ENCODE measurements around the gene ARSG.
"Not testable (repeated sequence)": the region's sequence is repeated elsewhere in the genome, so short reads cannot be mapped to it uniquely, and the experiment has no call there.

Gene ARSG

DNA sequence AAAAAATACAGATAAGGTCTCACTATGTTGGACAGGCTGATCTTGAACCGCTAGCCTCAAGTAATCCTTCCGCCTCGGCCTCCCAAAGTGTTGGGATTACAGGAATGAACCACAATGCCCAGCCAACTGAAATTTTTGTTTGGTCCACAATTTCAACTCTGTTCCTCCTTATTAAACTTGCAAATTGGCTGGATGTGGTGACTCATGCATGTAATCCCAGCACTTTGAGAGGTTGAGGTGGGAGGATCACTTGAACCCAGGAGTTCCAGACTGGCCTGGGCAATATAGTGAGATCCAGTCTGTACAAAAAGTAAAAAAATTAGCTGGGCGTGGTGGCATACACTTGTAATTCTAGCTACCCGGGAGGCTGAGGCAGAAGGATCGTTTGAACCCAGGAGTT lies 13.4 kb downstream of the ARSG start:
- DNase-seq: no peak

DNA sequence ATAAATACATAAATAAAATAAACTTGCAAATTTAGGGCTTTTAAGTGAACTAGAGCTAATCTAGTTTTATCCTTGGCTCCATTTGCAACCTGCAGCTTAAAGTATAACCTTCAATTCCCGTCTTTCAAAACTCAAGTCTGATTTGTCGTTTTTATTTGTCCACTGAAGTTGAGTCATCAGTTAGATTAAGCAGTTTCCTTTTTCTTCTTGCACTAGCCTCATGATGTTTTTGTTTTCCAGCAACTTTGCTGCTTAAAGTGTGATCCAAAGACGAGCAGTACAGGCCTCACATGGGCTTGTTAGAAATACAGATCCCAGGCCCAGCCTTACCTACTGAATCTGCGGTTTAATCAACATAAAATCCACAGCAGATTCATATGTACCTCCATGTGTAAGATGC lies 13.8 kb downstream of the ARSG start:
- DNase-seq: no peak

GRCh38 chr17:68306819-68307218 lies 15.5 kb downstream of the ARSG start:
- DNase-seq: no peak

GRCh38 chr17:68307443-68307842 lies 16.1 kb downstream of the ARSG start:
- no peak for DNase-seq

DNA sequence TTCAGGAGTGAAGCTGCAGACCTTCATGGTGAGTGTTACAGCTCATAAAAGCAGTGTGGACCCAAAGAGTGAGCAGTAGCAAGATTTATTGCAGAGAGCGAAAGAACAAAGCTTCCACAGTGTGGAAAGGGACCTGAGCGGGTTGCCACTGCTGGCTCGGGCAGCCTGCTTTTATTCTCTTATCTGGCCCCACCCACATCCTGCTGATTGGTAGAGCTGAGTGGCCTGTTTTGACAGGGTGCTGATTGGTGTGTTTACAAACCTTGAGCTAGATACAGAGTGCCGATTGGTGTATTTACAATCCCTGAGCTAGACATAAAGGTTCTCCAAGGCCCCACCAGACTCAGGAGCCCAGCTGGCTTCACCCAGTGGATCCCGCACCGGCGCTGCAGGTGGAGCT lies 17.2 kb downstream of the ARSG start:
- DNase-seq: not testable (repeated sequence)

DNA sequence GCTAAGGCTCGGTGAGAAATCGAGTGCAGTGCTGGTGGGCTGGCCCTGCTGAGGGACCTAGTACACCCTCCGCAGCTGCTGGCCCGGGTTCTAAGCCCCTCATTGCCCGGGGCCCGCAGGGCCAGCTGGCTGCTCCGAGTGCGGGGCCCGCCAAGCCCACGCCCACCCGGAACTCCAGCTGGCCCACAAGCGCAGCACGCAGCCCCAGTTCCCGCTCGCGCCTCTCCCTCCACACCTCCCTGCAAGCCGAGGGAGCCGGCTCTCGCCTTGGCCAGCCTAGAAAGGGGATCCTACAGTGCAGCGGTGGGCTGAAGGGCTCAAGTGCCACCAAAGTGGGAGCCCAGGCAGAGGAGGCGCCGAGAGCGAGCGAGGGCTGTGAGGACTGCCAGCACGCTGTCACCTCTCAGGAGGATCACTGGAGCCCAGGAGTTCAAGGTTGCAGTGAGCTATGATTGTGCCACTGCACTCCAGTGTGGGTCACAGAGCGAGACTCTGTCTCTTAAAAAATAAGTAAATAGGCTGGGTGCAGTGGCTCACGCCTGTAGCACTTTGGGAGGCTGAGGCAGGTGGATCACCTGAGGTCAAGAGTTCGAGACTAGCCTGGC lies 17.9 kb downstream of the ARSG start:
- DNase-seq: not testable (repeated sequence)

DNA sequence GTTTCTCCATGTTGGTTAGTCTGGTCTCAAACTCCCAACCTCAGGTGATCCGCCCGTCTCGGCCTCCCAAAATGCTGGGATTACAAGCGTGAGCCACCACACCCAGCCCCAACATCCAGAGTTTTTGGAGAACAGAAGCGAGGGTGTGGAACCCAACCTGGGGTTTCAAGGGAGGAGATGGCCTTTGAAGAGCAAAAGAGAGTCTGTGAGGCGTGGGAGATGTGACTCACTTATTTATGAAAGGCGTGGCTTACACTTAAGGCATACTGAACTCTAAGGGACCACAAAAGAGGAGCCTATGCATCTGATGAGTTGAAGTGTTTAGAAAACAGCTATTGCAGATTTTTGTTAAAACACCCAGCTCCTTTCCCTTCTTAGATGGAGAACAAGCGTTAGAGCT lies 18.9 kb downstream of the ARSG start:
- DNase-seq: no peak

DNA sequence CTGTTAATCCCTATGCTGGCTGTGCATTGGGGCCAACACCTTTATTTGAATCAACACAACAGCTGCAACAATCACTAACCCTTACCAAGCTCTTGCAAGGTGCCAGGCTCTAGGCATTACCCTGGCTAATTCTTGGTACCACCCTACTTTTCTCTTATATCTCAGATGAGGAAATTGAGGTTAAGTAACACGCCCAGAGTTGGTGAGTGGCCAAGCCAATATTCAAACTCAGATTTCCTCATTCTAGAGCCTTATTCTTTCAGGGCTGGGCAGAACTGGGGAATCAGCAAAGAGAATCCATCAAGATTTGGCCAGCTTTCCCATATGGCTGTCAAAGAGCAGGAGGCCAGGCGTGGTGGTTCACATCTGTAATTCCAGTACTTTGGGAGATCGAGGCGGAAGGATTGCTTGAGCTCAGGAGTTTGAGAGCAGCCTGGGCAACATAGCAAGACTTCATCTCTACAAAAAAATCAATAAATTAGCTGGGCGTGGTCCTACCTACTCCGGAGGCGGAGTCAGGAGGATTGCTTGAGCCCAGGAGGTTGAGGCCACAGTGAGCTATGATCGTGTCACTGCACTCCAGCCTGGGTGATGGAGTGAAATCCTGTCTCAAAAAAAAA lies 23.7 kb downstream of the ARSG start:
- no peak for DNase-seq

DNA sequence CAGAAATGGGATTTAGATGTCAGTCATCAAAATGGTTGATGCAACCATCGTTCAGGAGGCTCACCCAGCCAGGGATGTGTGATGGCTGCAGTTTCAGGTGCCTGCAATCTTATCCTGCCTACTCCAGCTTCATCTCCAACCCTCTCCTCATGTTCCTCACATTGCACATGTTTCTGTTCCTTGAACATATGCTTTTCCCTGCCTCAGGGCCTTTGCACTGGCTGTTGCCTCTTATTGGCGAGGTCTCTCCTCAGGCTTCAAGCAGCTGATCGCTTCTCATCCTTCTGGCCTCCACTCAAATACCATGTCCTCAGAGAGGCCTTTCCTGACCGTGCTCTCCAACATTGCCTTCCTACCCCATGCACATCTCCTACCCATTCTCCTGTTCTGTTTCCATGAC lies 24.6 kb downstream of the ARSG start:
- DNase-seq: no peak

DNA sequence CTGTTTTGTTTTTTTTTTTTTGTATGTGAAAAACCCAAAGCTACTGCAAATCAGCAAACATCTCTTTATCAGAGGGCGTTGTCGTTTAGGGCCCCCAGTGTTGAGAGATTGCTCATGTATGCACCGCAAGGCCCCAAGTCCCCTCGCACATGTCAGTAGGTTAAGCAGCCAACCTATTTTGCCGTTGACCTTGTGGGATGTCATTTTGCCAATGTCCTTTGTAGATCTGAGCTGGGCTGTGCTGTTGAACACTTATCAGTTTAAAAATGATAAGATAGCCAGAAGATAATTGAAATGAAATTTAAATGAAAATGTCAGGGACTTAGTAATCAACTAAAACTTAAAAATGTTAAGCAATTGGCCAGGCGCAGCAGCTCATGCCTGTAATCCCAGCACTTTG lies 26.2 kb downstream of the ARSG start:
- no peak for DNase-seq

DNA sequence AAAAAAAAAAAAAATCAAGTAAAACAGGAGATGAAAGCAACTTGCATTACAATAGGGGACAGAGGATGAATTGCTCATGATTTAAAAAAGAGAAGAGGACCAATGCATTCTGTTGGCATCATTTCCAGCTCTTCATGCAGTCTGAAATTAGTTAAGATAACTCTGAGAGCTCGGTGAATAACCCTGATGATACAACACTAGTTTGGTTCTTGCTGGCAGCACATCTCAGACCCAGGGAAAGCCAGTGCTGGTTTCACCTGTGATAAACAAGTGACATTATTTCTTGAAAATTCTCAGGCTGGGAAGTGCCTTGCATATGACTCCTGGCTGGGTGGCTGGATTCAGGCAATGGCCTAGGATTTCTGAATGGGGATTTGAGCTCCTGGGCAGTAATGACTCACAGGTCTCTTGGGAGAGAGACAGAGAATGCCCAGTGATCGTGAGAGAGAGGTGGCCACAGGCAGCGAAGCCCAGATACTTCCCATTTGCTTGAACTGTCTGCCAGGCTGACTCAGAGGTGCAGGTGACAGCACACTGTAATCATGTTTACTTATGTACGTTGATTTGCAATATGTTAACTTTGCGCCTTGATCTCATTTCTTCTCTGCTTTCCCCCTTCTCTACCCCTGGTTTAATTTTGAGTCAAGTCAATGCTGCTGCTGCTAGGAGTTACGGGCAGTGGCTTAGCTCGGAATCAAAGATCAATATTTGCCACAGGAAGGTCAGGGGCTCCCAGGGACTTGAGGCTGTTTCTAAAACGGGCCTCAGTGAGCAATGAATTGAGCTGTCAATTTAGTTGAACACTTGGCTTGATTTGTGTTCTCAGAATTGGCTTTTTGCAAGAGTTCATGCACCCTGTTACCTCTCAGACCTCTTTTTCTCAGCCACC lies 27.1 kb downstream of the ARSG start:
- no peak for DNase-seq

DNA sequence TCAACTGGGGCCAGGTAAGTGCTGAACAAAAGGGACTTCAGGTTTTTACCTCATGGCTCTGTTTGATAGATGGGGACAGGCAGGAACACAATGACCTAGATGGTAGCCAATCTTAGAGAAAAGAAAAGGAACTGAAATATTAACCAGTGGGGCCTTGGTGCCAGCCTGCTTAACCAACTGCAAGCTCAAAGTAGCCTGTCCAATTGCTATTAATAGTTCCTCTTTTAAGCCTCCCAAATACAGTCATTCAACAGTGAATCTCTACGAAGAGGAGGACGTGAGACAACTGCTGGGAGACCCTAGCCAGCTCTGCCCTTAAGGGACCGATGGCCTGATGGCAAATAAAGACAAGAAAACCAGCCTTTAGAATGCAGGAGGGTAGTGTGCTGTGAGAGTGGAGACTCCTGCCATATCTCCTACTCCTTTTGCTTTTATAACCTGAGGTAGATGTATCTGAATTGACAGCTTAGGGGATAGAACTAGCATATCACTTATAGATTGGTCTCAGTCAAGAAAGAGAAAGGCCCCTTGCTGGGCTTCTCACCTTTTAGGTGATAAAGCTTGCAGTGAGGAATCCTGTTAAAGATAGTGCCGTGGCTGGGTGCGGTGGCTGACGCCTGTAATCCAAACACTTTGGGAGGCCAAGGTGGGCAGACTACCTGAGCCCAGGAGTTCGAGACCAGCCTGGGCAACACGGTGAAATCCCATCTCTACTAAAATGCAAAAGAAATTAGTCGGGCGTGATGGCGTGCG lies 28.3 kb downstream of the ARSG start:
- DNase-seq: no peak

- DNase-seq: no peak
Measured at GRCh38 chr17:68320311-68320865, 29.1 kb downstream of the ARSG start.

- DNase-seq: no peak
Measured at GRCh38 chr17:68320943-68321555, 29.8 kb downstream of the ARSG start.

DNA sequence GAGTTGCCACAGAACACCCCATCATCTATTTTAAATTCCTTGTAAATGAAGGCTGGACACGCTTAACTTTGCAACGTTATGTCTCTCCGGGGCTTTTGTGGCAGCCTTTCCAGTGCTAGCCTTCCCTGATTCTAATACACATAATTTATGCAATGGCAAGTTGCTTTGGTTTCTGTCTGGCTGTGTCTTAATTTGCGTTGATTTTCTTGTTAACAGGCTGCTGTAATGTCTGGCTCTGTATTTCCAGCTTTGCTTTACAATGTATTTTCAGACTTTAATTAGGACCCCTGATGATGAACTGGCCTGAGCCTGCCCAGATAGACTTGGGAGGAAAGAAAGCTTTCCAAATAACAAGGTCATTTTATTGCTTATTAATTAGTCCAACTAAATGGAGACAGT lies 30.3 kb downstream of the ARSG start:
- DNase-seq: no peak

DNA sequence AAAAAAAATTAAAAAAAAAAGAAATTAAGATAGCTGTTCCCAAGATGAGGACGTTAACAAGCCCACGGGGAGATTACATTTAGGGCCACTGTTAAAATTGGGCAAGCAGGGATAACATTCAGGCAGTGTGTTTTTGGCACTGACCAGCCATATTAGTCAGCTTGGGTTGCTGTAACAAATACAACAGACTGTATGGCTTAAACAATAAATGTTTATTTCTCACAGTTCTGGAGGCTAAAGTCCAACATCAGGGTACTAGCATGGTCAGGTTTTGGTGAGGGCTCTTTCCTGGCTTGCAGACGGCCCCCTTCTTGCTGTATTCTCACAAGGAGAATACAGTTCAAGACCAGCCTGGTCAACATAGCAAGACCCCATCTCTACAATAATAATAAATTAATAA lies 31.3 kb downstream of the ARSG start:
- DNase-seq: no peak

DNA sequence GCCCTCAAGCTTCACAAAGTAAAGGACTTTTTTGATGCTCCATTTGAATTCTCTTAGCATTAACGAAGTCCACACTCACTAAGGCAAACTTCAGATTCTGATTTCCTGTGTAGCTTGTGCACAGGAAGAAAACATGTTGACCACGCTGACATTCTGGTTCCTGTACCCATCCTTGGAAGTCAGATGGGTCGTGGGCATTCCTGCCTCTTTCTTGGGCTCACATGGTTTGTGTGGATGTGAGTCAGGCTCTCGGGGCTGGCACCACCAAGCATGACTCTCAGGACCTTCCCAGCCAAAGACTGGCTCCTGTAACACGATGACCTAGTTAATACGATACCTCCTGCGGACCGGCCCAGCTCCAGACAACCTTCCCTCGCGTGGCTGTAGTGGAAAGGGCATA lies 32.8 kb downstream of the ARSG start:
- no peak for DNase-seq

DNA sequence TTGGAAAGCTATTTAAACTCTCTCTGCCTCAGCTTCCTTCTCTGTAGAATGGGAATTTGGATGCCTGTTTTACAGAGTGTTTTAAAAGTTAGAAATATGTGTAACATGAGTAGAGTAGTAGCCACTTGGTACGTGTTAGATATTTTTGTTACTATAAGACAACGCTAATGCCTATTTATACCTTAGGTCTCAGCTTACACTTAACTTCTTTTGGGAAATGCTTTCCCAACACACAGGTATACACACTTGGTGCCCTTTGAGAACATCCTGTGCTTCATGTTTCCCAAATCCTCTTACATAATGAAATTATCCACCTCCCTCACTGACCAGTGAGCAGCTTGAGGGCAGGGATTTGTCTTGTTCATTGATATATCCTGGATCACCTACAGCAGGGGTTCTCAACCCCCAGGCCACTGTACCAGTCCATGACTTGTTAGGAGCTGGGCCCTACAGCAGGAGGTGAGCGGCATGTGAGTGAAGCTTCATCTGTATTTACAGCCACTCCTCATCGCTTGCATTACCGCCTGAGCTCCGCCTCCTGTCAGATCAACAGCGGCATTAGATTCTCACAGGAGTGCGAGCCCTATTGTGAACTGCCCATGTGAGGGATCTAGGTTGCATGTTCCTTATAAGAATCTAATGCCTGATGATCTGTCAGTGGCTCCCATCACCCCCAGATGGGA lies 33.5 kb downstream of the ARSG start:
- DNase-seq: no peak

GRCh38 chr17:68325961-68326360 lies 34.7 kb downstream of the ARSG start:
- no peak for DNase-seq

DNA sequence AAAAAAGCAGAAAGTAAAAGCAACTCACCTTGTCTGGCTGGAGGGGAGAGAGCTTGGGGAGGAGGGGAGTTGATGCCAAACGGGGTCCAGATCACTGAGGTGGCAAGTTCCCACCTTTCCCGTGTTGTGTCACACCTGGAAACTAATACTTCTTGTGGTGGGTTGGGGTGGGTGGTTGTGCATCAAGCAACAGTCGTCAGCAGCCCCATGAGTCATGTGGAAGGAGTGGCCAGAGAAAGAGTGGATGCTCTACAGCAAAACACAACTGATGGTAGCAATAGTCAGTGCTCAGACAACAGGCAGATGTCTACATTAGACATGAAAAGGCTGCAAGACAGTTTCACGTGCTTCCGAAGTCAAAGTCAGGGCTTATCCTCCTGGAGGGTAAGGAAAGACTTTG lies 35.4 kb downstream of the ARSG start:
- DNase-seq: no peak

All from nucleus accumbens (tissue), 56 donors.